Keratinocyte (primary cell): Measurements from ENCODE around the gene CCDC18. TPM values are rescaled to one million over a fixed set of nuclear protein-coding genes. Genes with fewer than 3 reads are reported as not detected.
"Not testable (repeated sequence)": the region's sequence is repeated elsewhere in the genome, so short reads cannot be mapped to it uniquely, and the experiment has no call there.

Source experiments
- DNase-seq: peaks from one replicate; pipeline ENCODE4 v3.0.0-alpha.2; 2011; ENCODE audit warnings: low read depth, missing footprints, low spot score
- FAIRE-seq: peaks from 2 replicates; lab custom pipeline; 2011; peaks lifted over from hg19 to GRCh38; lab: Jason Lieb, UNC
- H2AFZ ChIP-seq: 2 replicates; pipeline ENCODE4 v1.6.0; 2012; ENCODE audit warnings: low read length, control low read depth, inconsistent platforms; ENCODE audit not compliant: control insufficient read depth
- H3K27ac ChIP-seq: 2 replicates; pipeline ENCODE4 v1.5.1; 2011; ENCODE audit warnings: low read length; ENCODE audit not compliant: control insufficient read depth, insufficient read depth
- H3K27me3 ChIP-seq: 3 replicates; pipeline ENCODE4 v1.6.0; 2011; ENCODE audit warnings: low read length; ENCODE audit not compliant: control insufficient read depth, insufficient read depth; ENCODE audit errors: extremely low read depth
- H3K36me3 ChIP-seq, 2 experiments: 2 replicates in 1 of 2; 3 replicates in 1 of 2; pipeline ENCODE4 v1.5.1; 2011; ENCODE audit warnings: low read length in 2 of 2, mild to moderate bottlenecking in 1 of 2; ENCODE audit not compliant: control insufficient read depth in 2 of 2, insufficient read depth in 2 of 2; ENCODE audit errors: extremely low read depth in 1 of 2
- H3K4me1 ChIP-seq: 3 replicates; pipeline ENCODE4 v1.5.1; 2011; ENCODE audit warnings: low read length; ENCODE audit not compliant: control insufficient read depth, insufficient read depth; ENCODE audit errors: extremely low read depth
- H3K4me2 ChIP-seq: 3 replicates; pipeline ENCODE4 v1.6.0; 2011; ENCODE audit warnings: low read depth, low read length; ENCODE audit not compliant: control insufficient read depth, insufficient read depth; ENCODE audit errors: extremely low read depth
- H3K4me3 ChIP-seq, 3 experiments: fragments of 200-600 bp in 1 of 3; sonication (generic) in 1 of 3; 2 replicates in 2 of 3; 3 replicates in 1 of 3; pipeline ENCODE4 v1.5.1; 2011 to 2016; ENCODE audit warnings: low read length in 3 of 3, mild to moderate bottlenecking in 3 of 3, control low read depth in 2 of 3, inconsistent platforms in 1 of 3, low read depth in 1 of 3, mixed read lengths in 1 of 3, mixed run types in 1 of 3, moderate library complexity in 1 of 3; ENCODE audit not compliant: control insufficient read depth in 2 of 3, insufficient read depth in 2 of 3; ENCODE audit errors: extremely low read depth in 1 of 3
- H3K79me2 ChIP-seq: 2 replicates; pipeline ENCODE4 v1.6.0; 2012; ENCODE audit warnings: low read length; ENCODE audit not compliant: control insufficient read depth, insufficient read depth
- H3K9ac ChIP-seq: 3 replicates; pipeline ENCODE4 v1.6.0; 2011; ENCODE audit warnings: low read length; ENCODE audit not compliant: control insufficient read depth, insufficient read depth; ENCODE audit errors: extremely low read depth
- H3K9me1 ChIP-seq: 3 replicates; pipeline ENCODE4 v1.6.0; 2011; ENCODE audit warnings: low read length; ENCODE audit not compliant: control insufficient read depth, insufficient read depth; ENCODE audit errors: extremely low read depth
- H3K9me3 ChIP-seq: 2 replicates; pipeline ENCODE4 v1.5.1; 2012; ENCODE audit warnings: low read depth, low read length; ENCODE audit not compliant: control insufficient read depth
- H4K20me1 ChIP-seq: 3 replicates; pipeline ENCODE4 v1.6.0; 2011; ENCODE audit warnings: low read length; ENCODE audit not compliant: control insufficient read depth, insufficient read depth; ENCODE audit errors: extremely low read depth
- CTCF ChIP-seq, 3 experiments: IDR thresholded peaks in 1 of 3; conservative IDR thresholded peaks in 1 of 3; optimal IDR thresholded peaks in 1 of 3; 2 replicates in 2 of 3; 3 replicates in 1 of 3; pipeline versions ENCODE3 to v1.5.1; 2011; ENCODE audit warnings: low read length in 3 of 3, mild to moderate bottlenecking in 3 of 3, moderate library complexity in 2 of 3, control low read depth in 1 of 3, inconsistent platforms in 1 of 3; ENCODE audit not compliant: insufficient read depth in 2 of 3; ENCODE audit errors: extremely low read depth in 1 of 3
- EZH2 ChIP-seq: IDR thresholded peaks from one replicate; pipeline ENCODE4 v1.6.1; 2012; ENCODE audit warnings: inconsistent platforms, mild to moderate bottlenecking, low read length, moderate library complexity
- dilution Hi-C: fragments of 300-500 bp; cut with MboI; formaldehyde crosslinking; loops from one replicate; pipeline ENCODE4 v1.7.0; 2020; ENCODE audit warnings: low sequenced_read_pairs; ENCODE audit not compliant: extremely low pct_ligation_motif_present
- polyA plus RNA-seq, 5 experiments: library from polyadenylated mRNA; depleted of rRNA in 3 of 5; stranded (reverse) in 3 of 5; stranded (forward) in 1 of 5; unstranded in 1 of 5; fragments of >200 nt; gene quantifications; 1 replicate in 1 of 5; 2 replicates in 3 of 5; 3 replicates in 1 of 5; pipeline versions ENCODE4 v1.2.1 to v1.2.3, GENCODE V29; 2011 to 2012; ENCODE audit warnings: missing spikeins in 2 of 5, low read depth in 1 of 5, low replicate concordance in 1 of 5

CCDC18 gene
- polyA plus RNA-seq, 1 donor (not counting 4 experiments of a cell fraction or from before 2014, with no cell fraction given), result 6.0 TPM

- Histone ChIP-seq H3K9me1 (no peaks in the 10 kb centered on the region), H3K36me3 (peaks cover 0 to 2% of the 10 kb centered on the region in 2 experiments), H3K4me1 (no peaks in the 10 kb centered on the region), H3K4me3 (no peak overlapping the region), H3K9ac (no peak overlapping the region), H3K27me3 (no peaks in the 10 kb centered on the region), H4K20me1 (no peaks in the 10 kb centered on the region), H3K27ac (no peak overlapping the region), H3K9me3 (no peaks in the 10 kb centered on the region), H2AFZ (no peak overlapping the region), H3K4me2 (no peak overlapping the region), H3K79me2 (no peaks in the 10 kb centered on the region)
- DNase-seq (no peak), FAIRE-seq (no peak)
- TF ChIP-seq CTCF (optimal IDR thresholded peaks at IDR 0.05 in 1 of 3, IDR thresholded peaks at IDR 0.05 in 1 of 3, conservative IDR thresholded peaks at IDR 0.05 in 1 of 3; ENCODE audit: extremely low read depth in 1 of 3, insufficient read depth in 2 of 3, low read length in 3 of 3) (no peak), EZH2 (no peak)
- dilution Hi-C loops, result no loop called here
Observed at GRCh38 chr1:93257889-93258288, 77.4 kb downstream of the CCDC18 start.

GRCh38 chr1:93260726-93261125 is 80.2 kb downstream of the CCDC18 start:
- not testable (repeated sequence) for H3K79me2 ChIP-seq, FAIRE-seq, DNase-seq

GRCh38 chr1:93262645-93263044 is 82.1 kb downstream of the CCDC18 start:
- H4K20me1 ChIP-seq, result no peaks in the 10 kb centered on the region
- DNase-seq (no peak), FAIRE-seq (no peak)
- no peak overlapping the region for H2AFZ ChIP-seq
- H3K4me1 ChIP-seq, result no peaks in the 10 kb centered on the region
- no peaks in the 10 kb centered on the region for H3K27me3 ChIP-seq
- TF ChIP-seq EZH2 (no peak), CTCF (optimal IDR thresholded peaks at IDR 0.05 in 1 of 3, IDR thresholded peaks at IDR 0.05 in 1 of 3, conservative IDR thresholded peaks at IDR 0.05 in 1 of 3; ENCODE audit: extremely low read depth in 1 of 3, insufficient read depth in 2 of 3, low read length in 3 of 3) (no peak)
- no peak overlapping the region for H3K9ac ChIP-seq
- no peaks in the 10 kb centered on the region for H3K36me3 ChIP-seq
- H3K27ac ChIP-seq, result no peak overlapping the region
- H3K9me1 ChIP-seq, result no peaks in the 10 kb centered on the region
- H3K9me3 ChIP-seq, result no peaks in the 10 kb centered on the region
- no peak overlapping the region for H3K4me3 ChIP-seq
- H3K4me2 ChIP-seq, result no peak overlapping the region
- dilution Hi-C loops, result no loop called here
- no peaks in the 10 kb centered on the region for H3K79me2 ChIP-seq

More at GRCh38 chr1:93260726-93261125, 80.2 kb downstream of the CCDC18 start:
- H3K27ac ChIP-seq, H3K27me3 ChIP-seq, H3K4me1 ChIP-seq, H3K36me3 ChIP-seq, H3K9ac ChIP-seq, H4K20me1 ChIP-seq, H3K4me2 ChIP-seq, H3K9me3 ChIP-seq, H2AFZ ChIP-seq, H3K4me3 ChIP-seq, H3K9me1 ChIP-seq, dilution Hi-C loops: not testable (repeated sequence)

GRCh38 chr1:93268888-93269287 is 88.4 kb downstream of the CCDC18 start:
- dilution Hi-C loops, H3K4me1 ChIP-seq, H3K9me1 ChIP-seq, FAIRE-seq, H3K9me3 ChIP-seq, H3K4me3 ChIP-seq, H3K36me3 ChIP-seq, H2AFZ ChIP-seq, H4K20me1 ChIP-seq, H3K4me2 ChIP-seq, H3K9ac ChIP-seq, DNase-seq, H3K79me2 ChIP-seq, H3K27me3 ChIP-seq, H3K27ac ChIP-seq: not testable (repeated sequence)
